Liver (tissue), 9 donors: Measurements from ENCODE around the gene DNAAF8. TPM values are rescaled to one million over a fixed set of nuclear protein-coding genes. Genes with fewer than 3 reads are reported as not detected.

ENCODE experiments used
- DNase-seq: peaks from one replicate; pipeline ENCODE4 v3.0.0-alpha.2; 2017; ENCODE audit warnings: low spot score
- H3K27ac ChIP-seq, 2 donors: one replicate each; pipeline ENCODE4 v1.7.0; 2013; ENCODE audit warnings: inconsistent platforms in 2 of 2, low read length in 2 of 2, control low read depth in 1 of 2, low read depth in 1 of 2, mild to moderate bottlenecking in 1 of 2
- H3K27me3 ChIP-seq, 4 donors: one replicate each; pipeline versions ENCODE4 v1.6.1 to v1.7.0; 2013; ENCODE audit warnings: low read length in 3 of 4, inconsistent platforms in 1 of 4, mild to moderate bottlenecking in 1 of 4, moderate library complexity in 1 of 4; ENCODE audit not compliant: control insufficient read depth in 4 of 4, insufficient read depth in 4 of 4
- H3K36me3 ChIP-seq, 4 donors: one replicate each; pipeline versions ENCODE4 v1.6.1 to v1.7.0; 2013; ENCODE audit warnings: low read length in 3 of 4, mild to moderate bottlenecking in 3 of 4, low read depth in 1 of 4, moderate library complexity in 1 of 4; ENCODE audit not compliant: control insufficient read depth in 4 of 4, insufficient read depth in 3 of 4
- H3K4me1 ChIP-seq, 4 donors: one replicate each; pipeline versions ENCODE4 v1.6.1 to v1.7.0; 2013; ENCODE audit warnings: low read length in 3 of 4, mild to moderate bottlenecking in 3 of 4, moderate library complexity in 1 of 4; ENCODE audit not compliant: control insufficient read depth in 4 of 4, insufficient read depth in 4 of 4
- H3K4me3 ChIP-seq, 3 donors: one replicate each; pipeline versions ENCODE4 v1.6.1 to v1.7.0; 2013; ENCODE audit warnings: low read length in 3 of 3, control low read depth in 1 of 3, low read depth in 1 of 3, mild to moderate bottlenecking in 1 of 3
- H3K9ac ChIP-seq, 2 donors: one replicate each; pipeline ENCODE4 v1.7.0; 2013; ENCODE audit warnings: low read length in 2 of 2, mild to moderate bottlenecking in 2 of 2, moderate library complexity in 2 of 2, control low read depth in 1 of 2, low read depth in 1 of 2
- H3K9me3 ChIP-seq, 4 donors: one replicate each; pipeline versions ENCODE4 v1.6.1 to v1.7.0; 2013; ENCODE audit warnings: low read length in 3 of 4; ENCODE audit not compliant: control insufficient read depth in 4 of 4
- ATF3 ChIP-seq: IDR thresholded peaks from 2 replicates; pipeline ENCODE4 v1.6.1; 2016; ENCODE audit warnings: antibody characterized with exemption
- CTCF ChIP-seq: fragments of 150-350 bp; IDR thresholded peaks from 2 replicates; pipeline ENCODE4 v1.5.1; 2017; ENCODE audit warnings: improper control_type of control experiment, low read depth, low read length; ENCODE audit not compliant: missing input control
- EGR1 ChIP-seq, 2 donors: IDR thresholded peaks; 2 replicates each; pipeline ENCODE4 v1.6.1; 2016 to 2018; ENCODE audit warnings: antibody characterized with exemption in 2 of 2, low read depth in 2 of 2
- FOXA1 ChIP-seq: IDR thresholded peaks from 2 replicates; pipeline ENCODE4 v1.6.1; 2016; ENCODE audit warnings: antibody characterized with exemption
- FOXA2 ChIP-seq: IDR thresholded peaks from 2 replicates; pipeline ENCODE4 v1.6.1; 2016; ENCODE audit warnings: antibody characterized with exemption
- GABPA ChIP-seq, 2 donors: IDR thresholded peaks in 1 of 2; conservative IDR thresholded peaks in 1 of 2; 2 replicates each; pipeline ENCODE4 v1.6.1; 2016; ENCODE audit warnings: antibody characterized with exemption in 2 of 2, mild to moderate bottlenecking in 1 of 2, moderate library complexity in 1 of 2
- HNF4A ChIP-seq, 2 donors: conservative IDR thresholded peaks; 2 replicates each; pipeline ENCODE4 v1.6.1; 2016; ENCODE audit warnings: antibody characterized with exemption in 2 of 2, mild to moderate bottlenecking in 2 of 2
- HNF4G ChIP-seq: IDR thresholded peaks from 2 replicates; pipeline ENCODE4 v1.6.1; 2016; ENCODE audit warnings: antibody characterized with exemption
- JUND ChIP-seq, 2 donors: IDR thresholded peaks; 2 replicates each; pipeline ENCODE4 v1.6.1; 2016; ENCODE audit warnings: antibody characterized with exemption in 2 of 2
- MAX ChIP-seq: IDR thresholded peaks from 2 replicates; pipeline ENCODE4 v1.6.1; 2016; ENCODE audit warnings: antibody characterized with exemption
- NR2F2 ChIP-seq: IDR thresholded peaks from 2 replicates; pipeline ENCODE4 v1.6.1; 2016; ENCODE audit warnings: antibody characterized with exemption
- RAD21 ChIP-seq, 2 donors: IDR thresholded peaks; 2 replicates each; pipeline ENCODE4 v1.6.1; 2016; ENCODE audit warnings: antibody characterized with exemption in 2 of 2, mild to moderate bottlenecking in 2 of 2
- REST ChIP-seq: IDR thresholded peaks from 2 replicates; pipeline ENCODE4 v1.6.1; 2016; ENCODE audit warnings: antibody characterized with exemption, mild to moderate bottlenecking
- RXRA ChIP-seq, 2 donors: IDR thresholded peaks; 2 replicates each; pipeline ENCODE4 v1.6.1; 2017 to 2018; ENCODE audit warnings: antibody characterized with exemption in 2 of 2, mild to moderate bottlenecking in 1 of 2
- SP1 ChIP-seq: IDR thresholded peaks from 2 replicates; pipeline ENCODE4 v1.6.1; 2018; ENCODE audit warnings: antibody characterized with exemption, mild to moderate bottlenecking
- TAF1 ChIP-seq: conservative IDR thresholded peaks from 2 replicates; pipeline ENCODE4 v1.6.1; 2016; ENCODE audit warnings: antibody characterized with exemption, mild to moderate bottlenecking
- YY1 ChIP-seq: IDR thresholded peaks from 2 replicates; pipeline ENCODE4 v1.6.1; 2016; ENCODE audit warnings: antibody characterized with exemption, mild to moderate bottlenecking
- ZBTB33 ChIP-seq: IDR thresholded peaks from 2 replicates; pipeline ENCODE4 v1.6.1; 2016; ENCODE audit warnings: antibody characterized with exemption
- WGBS: extraction: QIAGEN DNeasy Blood & Tissue Kit; methylation state at CpG from one replicate; pipeline ENCODE4 v1.1.7; 2013; 5-methylcytosine and 5-hydroxymethylcytosine counted together
- polyA plus RNA-seq, 2 donors: library from polyadenylated mRNA; stranded (reverse) in 1 of 2; unstranded in 1 of 2; fragments of 200-250 nt in 1 of 2; fragments of >200 nt in 1 of 2; fragmentation: Nextera tagmentation in 1 of 2; extraction: Ambion mirVana in 1 of 2; gene quantifications; one replicate each; pipeline versions ENCODE4 v1.2.1 to v1.2.3, GENCODE V29; 2013 to 2015
- total RNA-seq, 2 donors: library from RNA; depleted of rRNA; stranded (reverse); fragments of >200 nt; gene quantifications; one replicate each; pipeline ENCODE4 v1.2.3, GENCODE V29; 2014
- donor health status: healthy.
- donor health status: healthy.
- donor health status: healthy.
- donor health status: healthy.
- donor health status: healthy.

DNAAF8 gene
- total and polyA plus RNA-seq, 4 donors = 0.33 to 0.75 (median 0.56) TPM

GRCh38 chr16:4746215-4746614 lies 11.9 kb downstream of the DNAAF8 start (continued):
- no peak for TF ChIP-seq REST

- DNase-seq = no peak
- Histone ChIP-seq H3K27me3 (no peaks in the 10 kb centered on the region), H3K9me3 (no peaks in the 10 kb centered on the region), H3K27ac (no peak overlapping the region), H3K4me3 (no peak overlapping the region), H3K4me1 (peaks cover 0 to 6% (median 3%) of the 10 kb centered on the region in 4 donors), H3K36me3 (peaks cover 8 to 19% (median 9%) of the 10 kb centered on the region in 4 donors), H3K9ac (no peak overlapping the region)
- no peak for TF ChIP-seq CTCF
- no peak for TF ChIP-seq GABPA (IDR thresholded peaks at IDR 0.05 in 1 of 2, conservative IDR thresholded peaks at IDR 0.05 in 1 of 2)
- no peak for TF ChIP-seq JUND (IDR thresholded peaks at IDR 0.05)
- TF ChIP-seq NR2F2 = no peak
- TF ChIP-seq FOXA1 = no peak
- no peak for TF ChIP-seq RXRA (IDR thresholded peaks at IDR 0.05)
- no peak for TF ChIP-seq RAD21 (IDR thresholded peaks at IDR 0.05)
- no peak for TF ChIP-seq EGR1 (IDR thresholded peaks at IDR 0.05; ENCODE audit: low read depth in 2 of 2)
- no peak for TF ChIP-seq ZBTB33
- no peak for TF ChIP-seq TAF1
- TF ChIP-seq ATF3 = no peak
- no peak for TF ChIP-seq REST
- no peak for TF ChIP-seq MAX
- TF ChIP-seq SP1 = no peak
- no peak for TF ChIP-seq FOXA2
- TF ChIP-seq HNF4A (conservative IDR thresholded peaks at IDR 0.05) = no peak
- TF ChIP-seq HNF4G = no peak
- no peak for TF ChIP-seq YY1
- WGBS = 72% methylated on average over 15 of the region's 15 CpGs
These were observed 12.7 kb downstream of the DNAAF8 start for GRCh38 chr16:4746991-4747574.
